HL-60/S4 treated with retinoic acid at 250 ng/mL for 4 days and 3 days (cell line): Measurements from ENCODE around the gene RANBP17.
"Not testable (repeated sequence)": the region's sequence is repeated elsewhere in the genome, so short reads cannot be mapped to it uniquely, and the experiment has no call there.

ENCODE experiments used
- in situ Hi-C: fragments of 300-500 bp; cut with MboI; formaldehyde crosslinking; loops from 2 replicates; pipeline ENCODE4 v1.7.0; 2022; ENCODE audit warnings: low sequenced_read_pairs

RANBP17 gene

GRCh38 chr5:171143926-171144325 is 282.1 kb downstream of the RANBP17 start:
- in situ Hi-C loops: no loop called here

DNA sequence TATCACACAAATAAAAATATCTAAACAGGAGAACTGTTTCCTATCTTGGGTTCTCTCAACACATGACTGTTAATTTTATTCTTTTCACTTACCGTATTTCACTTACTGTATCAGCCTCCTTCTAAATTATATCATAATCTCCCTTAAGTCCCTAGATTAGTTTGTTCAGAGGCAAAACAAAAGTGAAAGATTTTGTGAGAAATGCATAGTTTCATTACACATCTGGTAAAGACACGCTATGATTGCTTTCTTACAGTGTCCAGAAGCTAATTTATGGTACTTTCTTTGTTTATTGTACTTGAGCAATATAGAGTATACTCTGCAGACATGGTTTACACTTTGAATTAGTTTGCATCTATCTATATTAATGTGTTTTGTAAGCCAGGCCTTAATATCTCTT is 287.5 kb downstream of the RANBP17 start:
- in situ Hi-C loops: no loop called here

DNA sequence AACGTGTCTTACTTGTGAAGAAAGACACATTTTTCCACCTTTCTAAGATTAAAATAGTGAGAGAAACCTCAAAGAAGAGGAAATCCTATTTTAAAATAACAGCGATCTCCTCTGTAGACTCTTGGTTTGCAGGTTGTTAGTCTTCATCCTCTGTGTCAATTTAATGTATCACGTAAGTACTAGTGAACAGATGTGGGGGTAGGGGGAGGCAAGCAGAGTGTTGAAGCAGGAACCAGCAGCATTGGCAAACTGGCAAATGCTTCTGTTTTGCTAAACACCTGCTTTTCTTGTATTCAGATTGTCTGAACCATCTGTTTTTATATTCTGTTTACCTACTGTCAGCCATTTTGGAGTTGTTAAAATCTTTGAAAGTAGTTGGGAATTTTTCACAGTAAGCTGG is 288.0 kb downstream of the RANBP17 start:
- in situ Hi-C loops: no loop called here

DNA sequence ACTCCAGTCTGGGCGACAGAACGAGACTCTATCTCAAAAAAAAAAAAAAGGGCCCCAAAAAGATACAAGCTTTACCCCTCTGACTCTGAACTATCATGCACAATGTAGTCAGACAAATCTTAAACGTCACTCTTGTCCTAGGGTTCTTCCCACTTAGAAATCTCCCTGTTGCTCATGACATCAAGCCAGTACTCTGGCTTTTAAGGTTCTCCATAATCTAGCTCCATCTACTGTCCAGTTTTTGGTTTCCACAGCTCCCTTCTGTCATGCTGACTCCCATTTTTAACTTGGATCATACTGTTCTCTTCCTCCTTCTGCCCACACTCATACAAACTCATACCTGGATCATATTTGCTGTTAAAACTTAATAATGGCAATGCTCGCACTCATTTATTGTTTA is 290.6 kb downstream of the RANBP17 start:
- in situ Hi-C loops: no loop called here

DNA sequence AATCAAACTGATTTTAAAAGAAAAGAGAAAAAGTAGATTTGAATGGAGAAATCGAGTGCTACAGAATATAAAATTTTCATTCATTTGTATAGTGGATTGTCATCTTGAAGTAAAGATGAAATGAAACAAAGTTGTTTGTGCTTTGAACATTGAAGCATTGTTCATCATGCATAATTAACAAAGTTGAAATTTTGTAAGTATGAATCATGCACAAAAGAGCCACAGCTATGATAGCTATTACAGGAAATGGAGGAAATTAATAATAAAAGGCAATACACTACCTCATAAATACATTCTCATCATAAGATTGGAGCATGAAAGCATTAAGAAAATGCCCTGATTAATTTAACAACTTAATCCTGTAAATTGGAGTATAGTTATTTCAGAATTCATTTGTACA is 293.8 kb downstream of the RANBP17 start:
- in situ Hi-C loops: no loop called here

- in situ Hi-C loops: no loop called here
Measured at GRCh38 chr5:171157276-171157675, 295.5 kb downstream of the RANBP17 start.

DNA sequence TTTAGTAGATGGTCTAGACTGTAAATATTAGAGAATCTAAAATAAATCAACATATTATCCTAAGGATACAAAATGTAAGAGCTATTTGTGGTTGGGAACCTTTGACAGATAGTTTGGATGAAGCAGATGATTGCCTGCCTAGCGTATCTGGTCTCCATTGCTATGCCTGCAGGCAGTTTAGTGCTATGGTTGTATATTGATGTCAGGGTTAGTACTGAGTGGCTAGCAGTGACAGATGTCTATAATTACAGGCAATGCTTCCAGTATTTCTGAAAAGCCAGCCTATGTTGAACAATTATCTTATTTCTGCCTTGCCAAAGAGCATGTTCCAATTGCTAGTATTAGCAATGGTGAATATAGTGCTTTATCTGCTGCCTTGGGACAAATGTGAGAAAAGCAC is 296.0 kb downstream of the RANBP17 start:
- in situ Hi-C loops: no loop called here

DNA sequence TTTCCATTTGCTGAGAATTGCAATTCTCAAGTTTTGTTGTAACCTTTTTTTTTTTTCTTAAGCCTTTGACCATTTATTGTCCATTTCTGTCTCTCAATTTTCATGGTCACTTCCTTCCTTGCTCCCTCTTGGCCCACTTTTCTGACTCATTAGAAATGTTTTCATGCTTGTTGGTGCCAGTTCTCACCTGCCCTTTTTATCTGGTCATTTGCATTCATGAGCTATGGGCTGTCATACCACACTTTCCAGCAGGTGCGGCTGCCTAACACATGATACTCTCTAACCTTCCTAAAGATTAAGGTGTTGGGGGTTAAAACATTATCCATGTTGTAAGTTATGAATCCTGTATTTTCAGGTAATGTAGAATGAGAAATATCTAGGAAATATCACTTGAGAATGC is 296.8 kb downstream of the RANBP17 start:
- in situ Hi-C loops: no loop called here

- in situ Hi-C loops: no loop called here
Measured at GRCh38 chr5:171162165-171162564, 300.3 kb downstream of the RANBP17 start.

- in situ Hi-C loops: no loop called here
Measured at GRCh38 chr5:171162596-171162995, 300.8 kb downstream of the RANBP17 start.

GRCh38 chr5:171166766-171167165 is 304.9 kb downstream of the RANBP17 start:
- in situ Hi-C loops: no loop called here

DNA sequence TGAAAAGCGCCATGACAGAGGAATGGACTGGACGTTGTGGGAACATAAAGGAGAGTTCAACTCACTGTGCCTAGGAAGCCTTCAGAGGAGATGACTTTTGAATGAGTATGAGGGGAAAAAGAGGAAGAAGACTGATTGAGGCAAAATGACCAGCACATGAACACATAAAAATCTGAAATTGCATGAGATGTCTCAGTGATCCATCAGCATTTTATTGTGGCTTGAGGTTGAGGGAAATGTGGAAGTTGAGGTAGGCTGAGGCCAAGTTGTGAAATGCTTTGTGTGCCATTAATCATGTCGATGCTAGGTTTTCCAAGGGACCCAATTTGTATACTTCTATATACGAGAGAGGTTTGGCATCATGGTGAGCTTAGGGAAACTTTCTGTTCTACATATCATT is 306.4 kb downstream of the RANBP17 start:
- in situ Hi-C loops: no loop called here

- in situ Hi-C loops: not testable (repeated sequence)
Measured at GRCh38 chr5:171174960-171175359, 313.1 kb downstream of the RANBP17 start.

DNA sequence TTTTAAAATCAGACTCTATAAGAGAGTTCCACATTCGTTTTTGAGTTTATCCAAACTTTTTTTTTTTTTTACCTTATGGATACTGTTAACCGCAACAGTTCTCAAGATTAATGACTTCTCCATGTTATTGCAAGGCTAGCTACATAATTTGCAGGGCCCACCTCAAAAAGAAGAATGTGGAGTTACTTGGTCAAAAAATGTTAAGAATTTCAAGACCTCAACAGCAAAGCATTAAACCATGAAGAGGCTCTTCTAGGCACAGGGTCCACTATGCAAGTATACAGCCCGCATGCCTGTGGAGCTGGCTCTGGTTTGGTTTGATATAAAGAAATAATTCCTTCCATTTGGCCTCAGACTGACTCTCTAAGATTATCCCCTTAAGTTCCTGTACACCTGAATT is 313.9 kb downstream of the RANBP17 start:
- in situ Hi-C loops: no loop called here

GRCh38 chr5:171178190-171178589 is 316.4 kb downstream of the RANBP17 start:
- in situ Hi-C loops: not testable (repeated sequence)

- in situ Hi-C loops: no loop called here
Measured at GRCh38 chr5:171188016-171188415, 326.2 kb downstream of the RANBP17 start.

- in situ Hi-C loops: no loop called here
Measured at GRCh38 chr5:171189442-171189841, 327.6 kb downstream of the RANBP17 start.

DNA sequence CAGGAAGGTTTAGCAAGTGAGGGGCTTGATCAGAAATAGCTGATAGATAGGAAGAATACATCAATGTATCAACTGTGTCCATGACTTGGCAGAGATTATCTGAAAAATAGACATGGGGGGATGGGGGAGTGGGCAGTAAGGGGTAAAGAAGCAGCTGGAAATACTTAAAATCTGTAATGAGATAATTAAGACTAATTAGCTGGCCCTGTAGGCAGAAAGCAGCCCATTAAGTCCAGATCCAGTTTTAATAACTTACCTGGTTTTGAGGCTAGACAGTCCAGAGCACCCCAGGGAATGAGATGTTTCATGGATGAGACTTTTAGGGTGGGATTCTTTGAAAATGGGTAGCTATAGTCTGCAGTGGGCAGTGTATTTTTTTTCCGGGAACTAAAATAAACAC is 330.3 kb downstream of the RANBP17 start:
- in situ Hi-C loops: no loop called here

- in situ Hi-C loops: no loop called here
Measured at GRCh38 chr5:171201310-171201709, 339.5 kb downstream of the RANBP17 start.

GRCh38 chr5:171205375-171205774 is 343.6 kb downstream of the RANBP17 start:
- in situ Hi-C loops: no loop called here

GRCh38 chr5:171207256-171207847 is 345.5 kb downstream of the RANBP17 start:
- in situ Hi-C loops: no loop called here

DNA sequence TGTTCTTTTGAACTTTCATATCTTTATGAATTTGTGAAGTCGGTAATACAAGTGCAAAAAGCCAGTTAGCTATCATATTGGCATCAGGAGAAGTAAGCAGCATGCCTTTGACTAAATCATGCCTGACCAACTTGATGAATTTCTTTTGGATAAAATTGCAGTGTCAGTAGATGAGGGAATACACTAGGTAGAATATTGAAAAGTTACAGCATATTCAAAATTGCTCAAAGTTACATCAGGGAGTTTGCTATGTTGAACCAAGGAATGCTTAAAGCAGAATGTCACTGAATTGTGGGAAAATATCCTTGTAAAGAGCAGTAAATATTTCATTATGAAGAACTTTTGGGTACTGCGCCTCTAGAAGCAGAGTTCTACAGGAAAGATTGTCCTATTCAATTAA is 360.1 kb downstream of the RANBP17 start:
- in situ Hi-C loops: no loop called here

DNA sequence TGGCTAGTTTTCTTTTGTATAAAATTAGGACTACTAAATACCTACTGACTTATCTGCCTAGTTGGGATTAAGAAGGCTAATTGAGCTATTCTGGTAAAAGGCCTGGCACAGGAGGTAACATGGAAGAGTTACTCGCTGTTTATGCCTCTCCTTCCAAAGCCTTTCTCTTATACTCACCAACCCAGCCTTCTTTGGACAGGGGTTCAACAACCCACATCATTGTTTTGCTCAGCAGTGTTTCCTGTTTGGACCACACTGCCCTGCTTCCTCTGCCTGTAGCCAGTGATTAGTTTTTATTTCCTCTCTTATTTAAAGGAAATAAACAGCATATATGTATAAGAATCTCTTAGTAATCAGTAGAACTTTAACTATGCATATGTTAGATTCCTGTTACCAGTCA is 362.1 kb downstream of the RANBP17 start:
- in situ Hi-C loops: no loop called here
